Measurements from ENCODE around the gene NEB.

GRCh38 chr2:151651274-151651673 is 83.0 kb downstream of the NEB start:
- TF ChIP-seq POLR2A (IDR thresholded peaks at IDR 0.05): no peak
- TF ChIP-seq CTCF (IDR thresholded peaks at IDR 0.05): no peak
